Esophagus muscularis mucosa (tissue), 4 donors: Measurements from ENCODE around the gene ENOX2. TPM values are rescaled to one million over a fixed set of nuclear protein-coding genes. Genes with fewer than 3 reads are reported as not detected.

Source experiments
- DNase-seq: peaks from one replicate; pipeline ENCODE4 v3.0.0-alpha.2; 2017; ENCODE audit errors: extremely low spot score
- H3K27ac ChIP-seq, 4 donors: fragments of 200-600 bp; sonication (generic); replicated peaks in 1 of 4; 1 replicate in 3 of 4; 2 replicates in 1 of 4; pipeline ENCODE4 v1.5.1; 2016 to 2019; ENCODE audit warnings: mild to moderate bottlenecking in 1 of 4
- H3K27me3 ChIP-seq, 4 donors: fragments of 200-600 bp; sonication (generic); one replicate each; pipeline versions ENCODE4 v1.5.1 to v1.6.0; 2016 to 2019
- H3K36me3 ChIP-seq, 4 donors: fragments of 200-600 bp; sonication (generic); one replicate each; pipeline ENCODE4 v1.5.1; 2016 to 2019
- H3K4me1 ChIP-seq, 4 donors: fragments of 200-600 bp; sonication (generic); one replicate each; pipeline ENCODE4 v1.5.1; 2016 to 2019
- H3K4me3 ChIP-seq, 4 donors: fragments of 200-600 bp; sonication (generic); 1 replicate in 2 of 4; 2 replicates in 2 of 4; pipeline ENCODE4 v1.5.1; 2016 to 2019; ENCODE audit warnings: mild to moderate bottlenecking in 4 of 4, moderate library complexity in 1 of 4
- H3K9me3 ChIP-seq, 4 donors: fragments of 200-600 bp; sonication (generic); 1 replicate in 3 of 4; 2 replicates in 1 of 4; pipeline ENCODE4 v1.5.1; 2016 to 2019
- EP300 ChIP-seq: sonication (generic); formaldehyde crosslinking; IDR thresholded peaks from one replicate; pipeline ENCODE4 v1.6.1; 2017; ENCODE audit warnings: antibody characterized with exemption
- POLR2A ChIP-seq: fragments of 450-650 bp; IDR thresholded peaks from one replicate; pipeline ENCODE4 v1.6.1; 2017; ENCODE audit warnings: antibody characterized with exemption, moderate library complexity, mild to moderate bottlenecking, low read depth
- POLR2AphosphoS5 ChIP-seq, 2 donors: sonication (generic); formaldehyde crosslinking; IDR thresholded peaks; one replicate each; pipeline ENCODE4 v1.6.1; 2017; ENCODE audit warnings: antibody characterized with exemption in 2 of 2
- WGBS: methylation state at CpG from one replicate; pipeline ENCODE4 v1.1.5; 2018; 5-methylcytosine and 5-hydroxymethylcytosine counted together
- intact Hi-C: fragments of 100-400 bp; cut with DNase I; formaldehyde crosslinking; loops from one replicate; pipeline ENCODE4 v1.15.1; 2023
- total RNA-seq, 4 donors: library from RNA; depleted of rRNA; stranded (reverse); fragments of >200 nt; gene quantifications; one replicate each; pipeline versions ENCODE4 v1.1.0 to v1.2.1, GENCODE V29; 2016
- TF ChIP-seq, protein P1 (sequence below), 3 experiments: fragments of 200-600 bp in 2 of 3; fragments of 450-650 bp in 1 of 3; sonication (generic) in 2 of 3; IDR thresholded peaks; one replicate each; pipeline ENCODE4 v1.5.1; 2017 to 2019; ENCODE audit warnings: antibody characterized with exemption in 3 of 3, mild to moderate bottlenecking in 2 of 3, moderate library complexity in 1 of 3

Gene ENOX2
- total RNA-seq, 4 donors from 2014 or later = 12.4 to 17.1 (median 15.5) TPM

DNA sequence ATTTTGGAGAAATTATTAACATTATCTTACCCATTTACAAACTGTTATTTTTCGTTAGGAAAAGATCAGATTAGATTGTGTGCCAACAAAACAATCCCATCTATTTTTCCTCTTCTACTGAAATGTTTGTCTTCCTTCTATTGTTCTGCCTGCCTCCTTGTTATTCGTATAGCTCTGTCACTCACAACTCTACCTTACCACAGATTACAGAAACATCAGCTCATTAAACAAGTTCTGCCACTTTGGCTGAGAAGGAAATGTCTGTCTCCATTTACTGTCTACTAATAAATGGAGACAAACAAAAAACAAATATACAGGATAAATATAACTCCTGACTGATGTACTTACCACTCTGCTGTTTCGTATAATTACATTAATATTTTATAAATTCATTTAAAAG, 211.4 kb downstream of the ENOX2 start:
- intact Hi-C loops = no loop called here
- H3K4me3 ChIP-seq = no peak overlapping the region

DNA sequence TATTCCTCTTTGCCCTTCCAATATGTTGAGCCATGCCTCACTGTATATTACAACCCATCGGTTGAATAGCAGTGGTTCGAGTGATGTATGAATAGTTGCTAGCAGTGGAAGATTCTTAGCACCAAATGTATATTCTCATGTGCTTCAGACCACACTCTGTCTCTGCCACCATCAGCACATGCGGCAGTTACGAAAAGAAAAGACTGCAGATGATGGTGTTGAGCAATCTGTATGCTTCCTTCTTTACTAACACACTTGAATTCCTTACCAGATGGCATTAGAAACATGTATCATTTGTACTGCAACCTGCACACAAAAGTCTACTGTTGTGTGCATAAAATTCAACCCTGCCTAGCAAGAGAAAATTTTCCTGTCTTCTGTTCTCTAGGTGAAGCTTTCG, 214.6 kb downstream of the ENOX2 start:
- 76% methylated on average over 5 of the region's 5 CpGs for WGBS
- Histone ChIP-seq H3K4me3 (no peak overlapping the region), H3K27me3 (no peaks in the 10 kb centered on the region), H3K36me3 (peaks cover 0 to 19% (median 8%) of the 10 kb centered on the region in 4 donors), H3K9me3 (no peaks in the 10 kb centered on the region), H3K4me1 (no peaks in the 10 kb centered on the region), H3K27ac (no peak overlapping the region)
- intact Hi-C loops = no loop called here
- no peak for TF ChIP-seq POLR2AphosphoS5 (IDR thresholded peaks at IDR 0.05)
- no peak for TF ChIP-seq POLR2A
- TF ChIP-seq, protein P1, sequence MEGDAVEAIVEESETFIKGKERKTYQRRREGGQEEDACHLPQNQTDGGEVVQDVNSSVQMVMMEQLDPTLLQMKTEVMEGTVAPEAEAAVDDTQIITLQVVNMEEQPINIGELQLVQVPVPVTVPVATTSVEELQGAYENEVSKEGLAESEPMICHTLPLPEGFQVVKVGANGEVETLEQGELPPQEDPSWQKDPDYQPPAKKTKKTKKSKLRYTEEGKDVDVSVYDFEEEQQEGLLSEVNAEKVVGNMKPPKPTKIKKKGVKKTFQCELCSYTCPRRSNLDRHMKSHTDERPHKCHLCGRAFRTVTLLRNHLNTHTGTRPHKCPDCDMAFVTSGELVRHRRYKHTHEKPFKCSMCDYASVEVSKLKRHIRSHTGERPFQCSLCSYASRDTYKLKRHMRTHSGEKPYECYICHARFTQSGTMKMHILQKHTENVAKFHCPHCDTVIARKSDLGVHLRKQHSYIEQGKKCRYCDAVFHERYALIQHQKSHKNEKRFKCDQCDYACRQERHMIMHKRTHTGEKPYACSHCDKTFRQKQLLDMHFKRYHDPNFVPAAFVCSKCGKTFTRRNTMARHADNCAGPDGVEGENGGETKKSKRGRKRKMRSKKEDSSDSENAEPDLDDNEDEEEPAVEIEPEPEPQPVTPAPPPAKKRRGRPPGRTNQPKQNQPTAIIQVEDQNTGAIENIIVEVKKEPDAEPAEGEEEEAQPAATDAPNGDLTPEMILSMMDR (IDR thresholded peaks at IDR 0.05) = no peak
- TF ChIP-seq EP300 = no peak
- DNase-seq = no peak

More for the DNA sequence above, 211.4 kb downstream of the ENOX2 start:
- no peak for DNase-seq
- TF ChIP-seq EP300 = no peak
- TF ChIP-seq POLR2A = no peak
- WGBS = 64% methylated on average over 3 of the region's 3 CpGs
- no peaks in the 10 kb centered on the region for H3K9me3 ChIP-seq
- no peaks in the 10 kb centered on the region for H3K27me3 ChIP-seq
- peaks cover 0 to 14% (median 7%) of the 10 kb centered on the region in 4 donors for H3K36me3 ChIP-seq
- no peak overlapping the region for H3K27ac ChIP-seq
- H3K4me1 ChIP-seq = no peaks in the 10 kb centered on the region

DNA sequence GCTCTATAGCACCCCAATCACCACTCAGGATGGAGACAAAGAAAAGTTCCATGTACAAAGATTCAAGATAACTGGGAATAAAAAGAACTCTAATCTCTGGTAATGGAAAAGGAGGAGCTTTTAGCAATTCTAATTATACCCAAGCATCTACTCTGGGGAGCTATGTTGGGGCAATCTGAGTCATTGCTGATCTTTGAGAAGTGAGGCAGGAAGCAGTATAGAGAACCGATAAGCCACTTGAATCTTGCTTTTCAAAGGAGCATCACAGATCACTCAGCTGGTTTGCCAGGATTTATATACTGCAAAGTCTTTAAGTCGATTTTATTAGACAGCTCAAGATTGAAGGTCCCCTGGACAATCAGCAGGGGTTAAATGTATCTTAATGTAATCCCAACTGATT, 220.0 kb downstream of the ENOX2 start:
- Histone ChIP-seq H3K27me3 (no peaks in the 10 kb centered on the region), H3K4me1 (no peaks in the 10 kb centered on the region), H3K27ac (no peak overlapping the region), H3K9me3 (no peaks in the 10 kb centered on the region), H3K36me3 (peaks cover 0 to 13% (median 6%) of the 10 kb centered on the region in 4 donors), H3K4me3 (no peak overlapping the region)
- TF ChIP-seq, protein P1 (IDR thresholded peaks at IDR 0.05) = no peak
- TF ChIP-seq POLR2A (no peak), POLR2AphosphoS5 (IDR thresholded peaks at IDR 0.05) (no peak), EP300 (no peak)
- WGBS = 80% methylated on average over 2 of the region's 2 CpGs
- intact Hi-C loops = no loop called here
- no peak for DNase-seq

DNA sequence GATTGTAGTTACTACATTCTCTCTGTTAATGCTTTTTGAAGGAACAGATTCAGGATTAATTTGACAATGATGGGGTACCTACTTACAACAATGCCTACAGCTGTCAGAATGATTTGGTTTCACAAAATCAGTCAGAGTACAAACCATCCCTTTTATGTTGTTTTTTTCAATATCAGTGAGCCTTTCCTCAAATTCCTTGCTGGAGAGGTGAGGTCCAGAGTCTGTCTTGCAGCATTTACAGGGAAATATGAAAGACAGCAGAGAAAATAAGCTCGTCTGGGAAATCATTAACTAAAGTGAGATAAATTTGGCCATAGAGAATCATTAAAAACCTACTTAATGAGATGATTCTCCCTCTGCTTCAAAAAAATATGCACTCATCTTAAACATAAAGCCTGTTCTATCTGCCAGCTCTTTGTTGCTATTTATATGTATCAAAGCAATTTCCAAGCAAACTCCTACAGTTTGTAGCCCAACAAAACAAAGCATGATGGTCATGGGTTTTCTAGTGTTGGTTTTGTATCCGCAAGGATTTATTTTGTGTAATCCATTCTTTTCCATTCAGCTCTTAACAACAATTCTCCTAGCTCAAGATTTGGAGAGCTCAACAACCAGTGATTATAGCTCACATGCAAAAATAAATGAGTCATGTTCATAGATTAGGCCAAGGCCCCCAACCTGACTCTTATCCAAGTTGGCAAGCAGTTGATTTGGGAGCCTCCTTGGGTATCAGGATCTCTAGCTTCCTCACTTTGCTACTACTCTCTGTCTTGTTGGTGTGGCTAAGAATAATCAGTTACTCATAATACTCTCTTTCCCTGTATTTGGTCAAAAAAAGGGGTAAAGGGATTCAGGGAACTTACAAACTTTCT, 222.6 kb downstream of the ENOX2 start:
- intact Hi-C loops = no loop called here
- TF ChIP-seq EP300 = no peak
- no peak for TF ChIP-seq POLR2AphosphoS5 (IDR thresholded peaks at IDR 0.05)
- no peak for TF ChIP-seq POLR2A
- TF ChIP-seq, protein P1 (IDR thresholded peaks at IDR 0.05) = no peak
- no peak overlapping the region for H3K27ac ChIP-seq

DNA sequence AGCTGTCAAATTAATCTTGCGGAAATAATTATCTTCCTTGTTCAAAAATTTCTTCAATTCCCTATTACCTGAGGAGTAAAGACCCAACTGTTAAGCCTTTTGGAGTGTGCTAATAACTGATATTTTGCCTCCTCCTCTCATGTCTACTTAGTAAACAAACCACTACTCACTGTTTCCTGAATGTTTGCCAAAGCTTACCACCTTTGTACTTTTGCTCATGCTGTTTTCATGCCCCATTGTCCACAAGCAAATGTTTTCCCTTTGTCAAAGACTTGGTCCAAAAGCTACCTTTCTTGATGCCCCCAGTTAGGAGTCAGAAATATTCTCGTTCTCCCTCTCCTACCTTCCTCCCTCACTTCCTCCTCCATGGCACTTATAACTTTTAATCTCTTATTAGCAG, 226.1 kb downstream of the ENOX2 start:
- WGBS = 78% methylated on average over 2 of the region's 2 CpGs
- H3K4me1 ChIP-seq = no peaks in the 10 kb centered on the region
- intact Hi-C loops = no loop called here
- no peak overlapping the region for H3K27ac ChIP-seq
- DNase-seq = no peak
- no peak overlapping the region for H3K4me3 ChIP-seq
- TF ChIP-seq, protein P1 (IDR thresholded peaks at IDR 0.05) = no peak
- no peak for TF ChIP-seq POLR2AphosphoS5 (IDR thresholded peaks at IDR 0.05)
- TF ChIP-seq EP300 = no peak
- peaks cover 0 to 8% (median 0%) of the 10 kb centered on the region in 4 donors for H3K9me3 ChIP-seq
- peaks cover 0 to 6% (median 2%) of the 10 kb centered on the region in 4 donors for H3K36me3 ChIP-seq
- no peaks in the 10 kb centered on the region for H3K27me3 ChIP-seq

More for the DNA sequence above, 222.6 kb downstream of the ENOX2 start:
- H3K27me3 ChIP-seq = no peaks in the 10 kb centered on the region
- H3K4me1 ChIP-seq = no peaks in the 10 kb centered on the region
- H3K36me3 ChIP-seq = no peaks in the 10 kb centered on the region
- H3K9me3 ChIP-seq = no peaks in the 10 kb centered on the region
- H3K4me3 ChIP-seq = no peak overlapping the region
- no peak for DNase-seq
- WGBS = 44% methylated on average over 2 of the region's 2 CpGs
